Prostate gland (tissue), 2 donors: ENCODE measurements around the gene ST13.

Source experiments
- CTCF ChIP-seq, 4 experiments: fragments of 200-600 bp in 2 of 4; fragments of 450-650 bp in 2 of 4; sonication (generic) in 2 of 4; IDR thresholded peaks; 1 replicate in 3 of 4; 2 replicates in 1 of 4; pipeline ENCODE4 v1.5.1; 2016 to 2019; ENCODE audit warnings: antibody characterized with exemption in 4 of 4, mild to moderate bottlenecking in 2 of 4, moderate library complexity in 2 of 4
- POLR2A ChIP-seq: fragments of 450-650 bp; IDR thresholded peaks from one replicate; pipeline ENCODE4 v1.6.1; 2016; ENCODE audit warnings: antibody characterized with exemption, mild to moderate bottlenecking

GRCh38 chr22:40898850-40899357 lies 42.5 kb upstream of the ST13 start:
- no peak for TF ChIP-seq POLR2A
- peak in 2 of 4 experiments; percentile 38 to 50 for TF ChIP-seq CTCF (IDR thresholded peaks at IDR 0.05)
